Neural crest cell (in vitro differentiated cells): ENCODE measurements around the gene RNF150. TPM values are rescaled to one million over a fixed set of nuclear protein-coding genes. Genes with fewer than 3 reads are reported as not detected.

Source experiments
- DNase-seq: peaks from one replicate; pipeline ENCODE4 v3.0.0; 2021; ENCODE audit warnings: low read depth, mixed read lengths, low spot score
- H3K27ac Mint-ChIP-seq: one replicate; pipeline ENCODE4 v1.8.0; 2021; ENCODE audit warnings: mild to moderate bottlenecking, mixed read lengths; ENCODE audit not compliant: unreplicated experiment
- H3K27me3 Mint-ChIP-seq: 2 replicates; pipeline ENCODE4 v1.8.0; 2021; ENCODE audit warnings: low read depth, mild to moderate bottlenecking, mixed read lengths
- H3K36me3 Mint-ChIP-seq: 2 replicates; pipeline ENCODE4 v1.8.0; 2021; ENCODE audit warnings: low read depth, mild to moderate bottlenecking, mixed read lengths
- H3K4me1 Mint-ChIP-seq: 2 replicates; pipeline ENCODE4 v1.8.0; 2021; ENCODE audit warnings: mixed read lengths
- H3K4me3 Mint-ChIP-seq: one replicate; pipeline ENCODE4 v1.8.0; 2021; ENCODE audit warnings: mild to moderate bottlenecking, mixed read lengths
- H3K9me3 Mint-ChIP-seq: 2 replicates; pipeline ENCODE4 v1.8.0; 2021; ENCODE audit warnings: mixed read lengths
- CTCF ChIP-seq: fragments of 200-600 bp; sonication (generic); conservative IDR thresholded peaks from 2 replicates; pipeline ENCODE4 v1.5.0; 2021; ENCODE audit warnings: antibody characterized with exemption, mild to moderate bottlenecking
- total RNA-seq: library from RNA; stranded (reverse); gene quantifications from 2 replicates; pipeline ENCODE4 v1.2.1, GENCODE V29; 2021

Gene RNF150
- total RNA-seq, 1 donor from 2014 or later: 23.3 TPM

DNA sequence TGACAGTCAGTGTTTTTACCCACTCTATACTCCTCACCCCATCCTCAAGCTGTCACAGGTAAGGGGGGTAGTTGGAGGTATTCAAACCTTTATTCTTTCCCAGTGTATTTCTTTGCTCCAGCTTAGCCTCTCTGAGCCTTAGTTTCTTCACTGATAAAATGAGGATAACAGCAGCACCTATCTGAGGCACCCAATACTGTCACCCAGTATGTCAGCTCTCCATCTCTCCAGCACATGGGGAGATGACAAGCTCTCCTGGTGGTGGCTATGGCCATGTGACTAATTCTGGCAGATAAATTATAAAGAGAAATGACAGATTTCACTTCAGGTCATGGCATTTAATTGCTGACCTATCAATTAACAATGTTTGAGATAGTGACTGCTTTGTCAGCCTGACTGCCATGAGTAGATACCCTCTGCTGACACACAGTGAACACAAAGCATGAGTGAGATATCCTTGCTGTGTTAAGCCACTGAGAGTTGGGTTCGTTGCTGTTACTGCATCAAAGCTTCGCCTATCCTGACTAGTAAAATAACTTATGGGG lies 200.7 kb downstream of the RNF150 start:
- H3K27me3 Mint-ChIP-seq: no peaks in the 10 kb centered on the region
- TF ChIP-seq CTCF: no peak
- no peak for DNase-seq
- no peak overlapping the region for H3K27ac Mint-ChIP-seq
- H3K36me3 Mint-ChIP-seq: peaks cover 5% of the 10 kb centered on the region
- H3K4me1 Mint-ChIP-seq: peaks cover 5% of the 10 kb centered on the region
- H3K4me3 Mint-ChIP-seq: no peak overlapping the region
- H3K9me3 Mint-ChIP-seq: peaks cover 3% of the 10 kb centered on the region

DNA sequence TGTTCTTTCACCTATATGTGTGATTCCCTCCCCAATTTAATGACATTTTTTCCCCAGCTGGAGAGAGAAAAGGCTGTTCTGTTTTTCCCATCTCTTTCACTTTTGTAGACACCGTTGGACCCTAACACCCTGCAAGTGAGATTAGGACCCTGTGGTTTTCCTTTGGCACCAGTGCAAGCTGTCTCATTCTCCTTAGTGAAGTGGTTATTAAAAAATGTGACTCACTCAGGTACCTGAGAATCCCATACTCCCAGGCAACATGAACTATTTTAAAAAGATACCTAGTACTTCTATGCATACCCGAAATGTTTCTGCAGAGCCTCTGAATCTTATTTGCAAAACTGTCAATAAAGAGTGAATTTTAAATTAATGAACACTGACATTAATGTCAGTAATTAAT lies 201.4 kb downstream of the RNF150 start:
- H3K4me1 Mint-ChIP-seq: peaks cover 9% of the 10 kb centered on the region
- no peaks in the 10 kb centered on the region for H3K27me3 Mint-ChIP-seq
- H3K9me3 Mint-ChIP-seq: peaks cover 3% of the 10 kb centered on the region
- no peak overlapping the region for H3K4me3 Mint-ChIP-seq
- no peak for TF ChIP-seq CTCF
- no peak overlapping the region for H3K27ac Mint-ChIP-seq
- peaks cover 5% of the 10 kb centered on the region for H3K36me3 Mint-ChIP-seq
- no peak for DNase-seq

DNA sequence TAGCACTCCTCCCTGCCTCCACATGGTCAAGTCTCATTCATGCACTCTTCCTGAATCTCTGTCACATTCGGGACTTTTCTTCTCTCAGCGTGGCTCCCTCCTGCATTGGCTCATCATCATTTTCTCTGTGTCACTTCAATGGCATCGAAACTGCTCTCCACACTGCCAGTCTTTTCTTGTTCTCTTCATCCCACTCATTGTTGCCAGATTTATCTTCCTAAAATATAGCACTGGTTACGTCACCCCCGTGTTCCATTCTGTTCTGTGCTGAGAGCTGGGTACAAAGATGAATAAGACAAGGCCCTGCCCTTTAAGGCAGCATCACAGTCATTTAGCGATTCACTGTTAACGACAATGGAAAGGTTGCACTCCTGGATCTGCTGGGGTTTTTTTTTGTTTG lies 202.7 kb downstream of the RNF150 start:
- no peak for DNase-seq
- Mint-ChIP-seq H3K4me1 (peaks cover 14% of the 10 kb centered on the region), H3K27me3 (no peaks in the 10 kb centered on the region), H3K4me3 (no peak overlapping the region), H3K36me3 (peaks cover 7% of the 10 kb centered on the region), H3K27ac (no peak overlapping the region), H3K9me3 (peaks cover 3% of the 10 kb centered on the region)
- TF ChIP-seq CTCF: no peak

GRCh38 chr4:140930011-140930410 lies 203.3 kb downstream of the RNF150 start:
- Mint-ChIP-seq H3K27ac (no peak overlapping the region), H3K4me3 (no peak overlapping the region), H3K36me3 (peaks cover 8% of the 10 kb centered on the region), H3K4me1 (peaks cover 14% of the 10 kb centered on the region), H3K27me3 (no peaks in the 10 kb centered on the region), H3K9me3 (peaks cover 3% of the 10 kb centered on the region)
- no peak for DNase-seq
- TF ChIP-seq CTCF: no peak

- no peaks in the 10 kb centered on the region for H3K27me3 Mint-ChIP-seq
- peaks cover 8% of the 10 kb centered on the region for H3K36me3 Mint-ChIP-seq
- peaks cover 3% of the 10 kb centered on the region for H3K9me3 Mint-ChIP-seq
- no peak overlapping the region for H3K27ac Mint-ChIP-seq
- no peak for DNase-seq
- no peak overlapping the region for H3K4me3 Mint-ChIP-seq
- peaks cover 14% of the 10 kb centered on the region for H3K4me1 Mint-ChIP-seq
- TF ChIP-seq CTCF: no peak
Measured at GRCh38 chr4:140928880-140929279, 204.4 kb downstream of the RNF150 start.

DNA sequence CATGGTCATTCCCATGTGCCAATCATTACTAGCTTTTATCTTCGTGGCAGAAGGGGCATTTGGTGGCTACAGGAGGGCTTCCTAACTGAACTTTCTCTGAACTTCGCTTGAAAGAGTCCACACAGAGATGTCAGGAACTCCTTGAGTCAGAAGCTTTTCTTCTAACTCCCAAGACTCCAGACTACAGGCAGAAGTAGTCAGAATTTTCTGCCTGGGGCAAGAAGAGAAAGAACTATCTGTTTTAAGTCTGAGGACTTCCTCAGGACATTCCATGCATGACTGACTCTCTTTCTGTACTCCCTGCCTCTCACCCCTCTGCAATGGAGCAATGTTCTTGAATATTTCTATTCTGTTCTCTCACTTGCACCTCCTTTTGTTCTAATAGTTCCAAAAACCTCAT lies 206.6 kb downstream of the RNF150 start:
- Mint-ChIP-seq H3K27me3 (no peaks in the 10 kb centered on the region), H3K4me3 (no peak overlapping the region), H3K9me3 (no peaks in the 10 kb centered on the region), H3K36me3 (peaks cover 8% of the 10 kb centered on the region), H3K27ac (no peak overlapping the region), H3K4me1 (peaks cover 14% of the 10 kb centered on the region)
- no peak for DNase-seq
- no peak for TF ChIP-seq CTCF
